Spinal cord (tissue), 10 donors: ENCODE results near the gene GNAS-AS1. TPM values are rescaled to one million over a fixed set of nuclear protein-coding genes. Genes with fewer than 3 reads are reported as not detected.

Experiments
- DNase-seq, 6 donors: peaks; one replicate each; pipeline versions ENCODE4 v3.0.0 to v3.0.0-alpha.2; 2013 to 2015; ENCODE audit warnings: low spot score in 6 of 6, low read depth in 4 of 6
- H3K27ac ChIP-seq: one replicate; pipeline ENCODE4 v1.5.1; 2013; ENCODE audit warnings: low read depth, low read length, control low read depth
- H3K27me3 ChIP-seq: one replicate; pipeline ENCODE4 v1.6.1; 2013; ENCODE audit warnings: low read length; ENCODE audit not compliant: control insufficient read depth, insufficient read depth
- H3K36me3 ChIP-seq: one replicate; pipeline ENCODE4 v1.6.1; 2013; ENCODE audit warnings: low read length; ENCODE audit not compliant: control insufficient read depth, insufficient read depth
- H3K4me1 ChIP-seq: one replicate; pipeline ENCODE4 v1.6.1; 2013; ENCODE audit warnings: low read length; ENCODE audit not compliant: control insufficient read depth, insufficient read depth
- H3K4me3 ChIP-seq: one replicate; pipeline ENCODE4 v1.5.1; 2013; ENCODE audit warnings: low read depth, low read length, control low read depth
- H3K9me3 ChIP-seq: one replicate; pipeline ENCODE4 v1.6.1; 2013; ENCODE audit warnings: low read length; ENCODE audit not compliant: control insufficient read depth, insufficient read depth
- WGBS: methylation state at CpG from one replicate; pipeline ENCODE4 v1.1.5; 2013; ENCODE audit warnings: missing lambda C conversion rate; ENCODE audit not compliant: insufficient coverage; 5-methylcytosine and 5-hydroxymethylcytosine counted together
- polyA plus RNA-seq, 2 donors: library from polyadenylated mRNA; unstranded; fragments of 120-200 nt; gene quantifications; one replicate each; pipeline ENCODE4 v1.2.1, GENCODE V29; 2013; ENCODE audit not compliant: insufficient read length in 2 of 2
- small RNA-seq: library from RNA; depleted of rRNA; stranded (forward); fragments of <200 nt; gene quantifications from one replicate; pipeline ENCODE3, GENCODE V24; 2014; ENCODE audit warnings: low replicate concordance
- total RNA-seq, 2 donors: library from RNA; depleted of rRNA in 1 of 2; stranded (reverse); fragments of 120-200 nt in 1 of 2; fragments of >200 nt in 1 of 2; gene quantifications; one replicate each; pipeline versions ENCODE4 v1.2.3 to v1.2.4, GENCODE V29; 2013 to 2014
- donor health status: healthy.

Gene GNAS-AS1
- total and polyA plus RNA-seq, 4 donors, result 0.30 to 1.2 (median 0.84) TPM

GRCh38 chr20:58778760-58779159, 71.9 kb downstream of the GNAS-AS1 start:
- H3K4me1 ChIP-seq, result peaks cover 6% of the 10 kb centered on the region
- no peaks in the 10 kb centered on the region for H3K27me3 ChIP-seq
- no peak for DNase-seq
- H3K4me3 ChIP-seq, result no peak overlapping the region
- H3K9me3 ChIP-seq, result no peaks in the 10 kb centered on the region
- H3K36me3 ChIP-seq, result no peaks in the 10 kb centered on the region
- no peak overlapping the region for H3K27ac ChIP-seq
- 81% methylated on average over 7 of the region's 9 CpGs for WGBS

- WGBS, result 82% methylated on average over 7 of the region's 7 CpGs
These were observed 73.0 kb downstream of the GNAS-AS1 start for GRCh38 chr20:58777657-58778056.

GRCh38 chr20:58776109-58776508, 74.6 kb downstream of the GNAS-AS1 start:
- WGBS, result 80% methylated on average over 1 of the region's 3 CpGs
- H3K4me3 ChIP-seq, result no peak overlapping the region

More at GRCh38 chr20:58777657-58778056, 73.0 kb downstream of the GNAS-AS1 start:
- Histone ChIP-seq H3K27me3 (no peaks in the 10 kb centered on the region), H3K9me3 (no peaks in the 10 kb centered on the region), H3K36me3 (no peaks in the 10 kb centered on the region), H3K27ac (no peak overlapping the region), H3K4me1 (peaks cover 6% of the 10 kb centered on the region), H3K4me3 (no peak overlapping the region)
- no peak for DNase-seq

GRCh38 chr20:58775371-58775770, 75.3 kb downstream of the GNAS-AS1 start:
- Histone ChIP-seq H3K4me1 (peaks cover 6% of the 10 kb centered on the region), H3K4me3 (no peak overlapping the region), H3K36me3 (no peaks in the 10 kb centered on the region), H3K9me3 (no peaks in the 10 kb centered on the region), H3K27me3 (peaks cover 7% of the 10 kb centered on the region), H3K27ac (no peak overlapping the region)
- WGBS, result 59% methylated on average over 2 of the region's 8 CpGs
- DNase-seq, result peak in 2 of 6 donors; percentile 31 to 40

More at GRCh38 chr20:58776109-58776508, 74.6 kb downstream of the GNAS-AS1 start:
- H3K9me3 ChIP-seq, result no peaks in the 10 kb centered on the region
- peaks cover 3% of the 10 kb centered on the region for H3K27me3 ChIP-seq
- H3K27ac ChIP-seq, result no peak overlapping the region
- peaks cover 6% of the 10 kb centered on the region for H3K4me1 ChIP-seq
- no peaks in the 10 kb centered on the region for H3K36me3 ChIP-seq
- DNase-seq, result no peak

GRCh38 chr20:58774667-58775263, 75.9 kb downstream of the GNAS-AS1 start:
- no peaks in the 10 kb centered on the region for H3K9me3 ChIP-seq
- DNase-seq, result peak in 1 of 6 donors; percentile 51
- no peak overlapping the region for H3K4me3 ChIP-seq
- no peaks in the 10 kb centered on the region for H3K36me3 ChIP-seq
- peaks cover 7% of the 10 kb centered on the region for H3K27me3 ChIP-seq
- 83% methylated on average over 2 of the region's 5 CpGs for WGBS
- H3K27ac ChIP-seq, result no peak overlapping the region
- H3K4me1 ChIP-seq, result peaks cover 6% of the 10 kb centered on the region

- WGBS, result 98% methylated on average over 5 of the region's 5 CpGs
- peaks cover 7% of the 10 kb centered on the region for H3K27me3 ChIP-seq
- no peak overlapping the region for H3K4me3 ChIP-seq
- no peaks in the 10 kb centered on the region for H3K36me3 ChIP-seq
- H3K9me3 ChIP-seq, result no peaks in the 10 kb centered on the region
- H3K4me1 ChIP-seq, result peaks cover 6% of the 10 kb centered on the region
- no peak overlapping the region for H3K27ac ChIP-seq
- no peak for DNase-seq
These were observed 76.5 kb downstream of the GNAS-AS1 start for GRCh38 chr20:58774214-58774613.

GRCh38 chr20:58772786-58773185, 77.9 kb downstream of the GNAS-AS1 start:
- Histone ChIP-seq H3K27ac (no peak overlapping the region), H3K27me3 (peaks cover 7% of the 10 kb centered on the region), H3K36me3 (no peaks in the 10 kb centered on the region), H3K9me3 (no peaks in the 10 kb centered on the region), H3K4me1 (peaks cover 6% of the 10 kb centered on the region), H3K4me3 (no peak overlapping the region)
- peak in 1 of 6 donors; percentile 35 for DNase-seq
- 44% methylated on average over 5 of the region's 6 CpGs for WGBS

Small RNA genes lying within 50 kb of the gene (small RNA-seq; reads per million reads assigned to genes)
- gene MIR298 (not detected), gene RF02127 (not detected), gene RF02128 (not detected), gene RF02130 (not detected), gene RF02131 (not detected)

Other genes with a start within 250 kb of the GNAS-AS1 start
- 10 to 100 TPM; 35.7 to 43.1 TPM for gene STX16, start 199.6 kb downstream of the GNAS-AS1 start, total RNA-seq
- 10 to 100 TPM; 56.5 to 65.0 TPM for gene STX16, start 199.6 kb downstream of the GNAS-AS1 start, polyA plus RNA-seq
- gene NPEPL1, start 158.1 kb downstream of the GNAS-AS1 start, total RNA-seq, result 10 to 100 TPM; 10.7 to 22.0 TPM
- gene NPEPL1, start 158.1 kb downstream of the GNAS-AS1 start, polyA plus RNA-seq, result 10 to 100 TPM; 52.3 to 56.6 TPM
- 100 to 1,000 TPM; 830 to 927 TPM for gene GNAS, start 1.8 kb upstream of the GNAS-AS1 start, total RNA-seq
- 1,000 to 10,000 TPM; 3,485 to 3,708 TPM for gene GNAS, start 1.8 kb upstream of the GNAS-AS1 start, polyA plus RNA-seq
- gene NELFCD, start 130.4 kb upstream of the GNAS-AS1 start, total RNA-seq, result 10 to 100 TPM; 48.0 to 57.9 TPM
- 10 to 100 TPM; 85.7 to 88.6 TPM for gene NELFCD, start 130.4 kb upstream of the GNAS-AS1 start, polyA plus RNA-seq
- gene CTSZ, start 156.4 kb upstream of the GNAS-AS1 start, total RNA-seq, result 10 to 100 TPM; 45.7 to 59.6 TPM
- gene CTSZ, start 156.4 kb upstream of the GNAS-AS1 start, polyA plus RNA-seq, result 10 to 100 TPM; 43.1 to 48.7 TPM
- gene TUBB1, start 168.5 kb upstream of the GNAS-AS1 start, total RNA-seq, result 1 to 10 TPM; 1.2 to 3.4 TPM
- 1 to 10 TPM; 1.1 TPM for gene TUBB1, start 168.5 kb upstream of the GNAS-AS1 start, polyA plus RNA-seq
- gene ATP5F1E, start 181.4 kb upstream of the GNAS-AS1 start, total RNA-seq, result 10 to 100 TPM; 30.7 to 80.8 TPM
- 100 to 1,000 TPM; 252 to 270 TPM for gene ATP5F1E, start 181.4 kb upstream of the GNAS-AS1 start, polyA plus RNA-seq
- 10 to 100 TPM; 60.1 to 66.0 TPM for gene PRELID3B, start 191.9 kb upstream of the GNAS-AS1 start, total RNA-seq
- gene PRELID3B, start 191.9 kb upstream of the GNAS-AS1 start, polyA plus RNA-seq, result 10 to 100 TPM; 50.9 to 64.7 TPM